HG03045 (cell line): Measurements from ENCODE around the gene OR2C3.
"Not testable (repeated sequence)": the region's sequence is repeated elsewhere in the genome, so short reads cannot be mapped to it uniquely, and the experiment has no call there.

Experiments
- ATAC-seq: cut with Tn5 transposase; IDR thresholded peaks from one replicate; pipeline ENCODE4 v1.9.1; 2021; ENCODE audit warnings: mild to moderate bottlenecking, moderate library complexity; ENCODE audit not compliant: unreplicated experiment

Gene OR2C3

GRCh38 chr1:247536340-247536739, at the start of gene OR2C3:
OR2C3 (minus strand) TSS chr1:247536440; CDS start chr1:247532511, 3,929 bp downstream.
- ATAC-seq: no peak

DNA sequence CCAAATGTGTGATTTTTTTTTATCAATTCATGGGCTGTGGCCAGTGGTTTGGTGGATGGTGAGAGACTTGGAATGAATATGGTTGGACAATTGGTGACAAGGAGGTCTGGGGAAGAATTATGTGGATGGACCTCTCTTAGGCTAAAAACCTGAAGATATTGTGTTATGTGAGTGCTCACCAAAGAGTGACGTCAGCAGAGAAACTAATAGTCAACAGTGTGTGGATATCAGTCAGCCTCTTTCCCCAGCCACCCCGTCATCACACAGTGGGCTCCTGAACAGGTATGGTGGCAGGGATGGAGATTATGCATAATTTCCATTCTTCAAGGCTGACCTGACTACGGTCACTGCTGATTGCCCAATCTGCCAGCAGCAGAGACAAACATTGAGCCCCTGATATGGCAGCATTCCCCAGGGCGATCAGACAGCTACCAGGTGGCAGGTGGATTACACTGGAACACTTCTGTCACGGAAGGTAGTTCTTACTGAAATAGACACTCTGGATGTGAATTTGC, 42.8 kb upstream of the OR2C3 start:
- no peak for ATAC-seq

- no peak for ATAC-seq
Measured at GRCh38 chr1:247576514-247576913, 40.3 kb upstream of the OR2C3 start.

- ATAC-seq: no peak
Measured at GRCh38 chr1:247574664-247575063, 38.4 kb upstream of the OR2C3 start.

DNA sequence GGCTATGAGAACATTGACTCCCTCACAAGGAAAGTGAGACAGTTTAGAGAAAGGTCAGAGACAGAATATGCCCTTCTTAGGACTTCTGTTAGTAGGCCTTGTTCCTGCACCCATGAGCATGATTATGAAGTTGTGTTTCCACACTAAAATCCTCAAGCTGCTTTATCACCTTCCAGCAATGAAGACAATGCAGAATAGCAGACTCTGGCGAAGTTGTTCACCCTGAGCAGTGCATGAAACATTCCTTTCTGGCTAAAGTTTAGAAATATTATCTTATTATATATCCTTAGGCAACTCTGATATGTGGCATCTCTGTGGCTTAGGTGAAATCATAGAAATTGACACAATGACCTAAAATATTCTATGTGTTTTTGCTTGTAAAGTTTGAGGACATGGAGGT, 38.0 kb upstream of the OR2C3 start:
- ATAC-seq: no peak

- ATAC-seq: no peak
Measured at GRCh38 chr1:247562198-247562597, 26.0 kb upstream of the OR2C3 start.

DNA sequence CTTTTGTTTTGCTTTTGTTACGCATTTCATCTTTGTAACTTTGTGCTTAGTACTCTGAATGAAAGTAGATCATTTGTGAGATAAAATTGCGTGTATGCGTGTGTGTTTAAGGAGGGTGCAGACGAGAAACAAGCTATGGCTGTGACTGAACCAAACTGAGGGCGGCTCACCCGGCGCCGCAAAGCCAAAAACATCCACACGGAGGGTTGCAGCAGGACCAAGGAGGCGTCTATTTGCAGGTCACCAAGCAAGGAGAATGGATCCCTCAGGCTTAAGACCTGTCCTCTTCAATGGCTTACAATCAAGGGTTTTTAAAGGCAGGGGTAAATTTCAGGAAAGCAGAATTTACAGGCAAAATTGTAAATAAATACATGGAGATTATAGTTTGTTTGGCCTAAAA, 25.5 kb upstream of the OR2C3 start:
- ATAC-seq: no peak

DNA sequence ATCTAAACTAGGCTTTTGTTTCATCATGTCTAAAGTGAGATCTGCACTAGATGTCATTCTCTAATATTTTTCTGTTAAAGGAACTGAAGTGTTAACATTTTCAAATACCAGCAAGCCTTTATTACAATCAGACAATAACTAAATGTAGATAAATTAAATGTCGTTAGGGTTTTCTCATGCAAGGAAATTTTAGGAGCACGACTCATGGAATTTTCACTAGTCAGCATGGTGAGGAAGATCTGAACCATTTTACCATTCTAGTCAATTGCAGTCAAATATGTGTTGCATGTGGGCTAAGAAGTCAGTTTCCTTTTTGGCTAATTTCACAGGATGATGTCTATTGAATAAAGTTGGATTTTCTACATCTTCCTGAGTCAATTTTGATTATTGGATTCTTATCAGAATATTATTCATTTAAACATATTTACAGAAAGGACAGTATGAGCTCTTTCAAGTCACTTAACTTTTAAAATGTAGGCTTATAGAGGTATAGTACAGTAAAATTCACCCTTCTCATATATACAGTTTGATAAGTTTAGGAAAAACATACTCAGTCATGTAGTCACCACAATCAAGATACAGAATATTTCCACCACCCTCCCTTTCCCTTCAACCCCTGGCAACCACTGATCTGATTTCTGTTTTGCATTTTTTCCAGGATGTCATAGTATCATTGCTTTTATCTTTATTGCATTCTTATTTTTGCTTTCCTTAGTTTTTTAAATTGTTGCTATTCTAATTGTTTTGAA, 21.9 kb upstream of the OR2C3 start:
- ATAC-seq: no peak

- no peak for ATAC-seq
Measured at GRCh38 chr1:247552231-247552630, 16.0 kb upstream of the OR2C3 start.

GRCh38 chr1:247551721-247552120, 15.5 kb upstream of the OR2C3 start:
- no peak for ATAC-seq

DNA sequence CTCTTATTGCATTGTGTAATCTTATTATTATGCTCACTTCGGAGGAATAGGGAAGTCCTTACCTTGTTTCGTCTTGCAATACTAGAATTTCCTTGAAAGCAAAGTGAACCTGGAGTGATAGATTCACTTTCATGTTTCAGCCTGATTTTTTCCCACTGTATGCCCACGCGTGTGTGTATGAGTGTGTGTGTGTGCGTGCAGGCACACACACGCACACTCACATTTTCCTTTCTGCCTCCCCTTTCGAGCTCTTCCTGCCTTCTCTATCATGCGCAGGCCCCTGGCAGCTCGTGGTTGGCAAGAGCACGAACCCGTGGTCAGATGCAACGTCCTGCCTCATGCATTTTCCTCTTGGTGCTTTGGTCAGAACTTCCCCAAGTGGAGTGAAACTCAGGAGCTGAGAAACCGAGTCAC, 12.5 kb upstream of the OR2C3 start, which contains the start of gene GCSAML:
Gene GCSAML, plus strand, starts transcription at position 366 of the 414 bp plus-strand sequence. CDS start 58 bp downstream, outside the sequence.
- no peak for ATAC-seq

DNA sequence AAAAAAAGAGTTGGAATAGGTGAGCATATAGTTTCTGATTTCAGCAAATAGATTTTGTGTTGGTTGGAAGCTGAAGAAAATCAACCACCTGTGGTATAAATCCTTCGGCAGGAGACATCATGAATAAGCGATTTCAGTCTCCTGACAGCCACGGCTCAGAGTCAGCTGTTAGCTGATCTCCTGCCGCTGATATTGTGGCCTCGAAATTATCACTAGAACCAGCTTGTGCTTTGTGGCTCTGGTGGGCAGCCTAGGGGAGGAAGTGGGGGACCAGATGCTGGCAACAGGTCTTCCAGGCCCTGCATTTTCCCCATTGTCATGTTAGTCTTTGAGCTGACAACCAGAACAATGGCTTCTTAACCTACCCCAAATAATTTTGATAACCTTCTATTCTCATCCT, 11.9 kb upstream of the OR2C3 start:
- ATAC-seq: no peak

DNA sequence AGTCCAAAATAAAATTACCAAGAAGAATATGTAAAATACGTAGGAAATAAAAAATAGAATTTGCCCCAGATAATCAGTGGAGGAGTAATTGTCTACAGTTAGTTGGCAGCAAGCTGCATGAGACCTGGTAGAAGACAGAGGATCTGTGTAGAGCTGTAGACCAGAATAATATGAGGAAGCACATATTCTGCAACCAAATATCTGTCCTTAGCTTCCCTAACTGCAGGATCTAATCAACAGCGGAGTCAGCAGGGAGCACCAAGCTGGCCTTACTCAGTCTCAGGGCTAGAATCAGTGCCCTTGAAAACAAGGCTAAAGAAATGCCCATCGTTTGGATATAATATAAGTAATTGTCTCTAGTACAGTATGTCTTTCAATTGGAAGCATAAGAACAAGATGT, 6.6 kb upstream of the OR2C3 start:
- no peak for ATAC-seq

GRCh38 chr1:247540581-247540980, 4.3 kb upstream of the OR2C3 start:
- ATAC-seq: no peak

DNA sequence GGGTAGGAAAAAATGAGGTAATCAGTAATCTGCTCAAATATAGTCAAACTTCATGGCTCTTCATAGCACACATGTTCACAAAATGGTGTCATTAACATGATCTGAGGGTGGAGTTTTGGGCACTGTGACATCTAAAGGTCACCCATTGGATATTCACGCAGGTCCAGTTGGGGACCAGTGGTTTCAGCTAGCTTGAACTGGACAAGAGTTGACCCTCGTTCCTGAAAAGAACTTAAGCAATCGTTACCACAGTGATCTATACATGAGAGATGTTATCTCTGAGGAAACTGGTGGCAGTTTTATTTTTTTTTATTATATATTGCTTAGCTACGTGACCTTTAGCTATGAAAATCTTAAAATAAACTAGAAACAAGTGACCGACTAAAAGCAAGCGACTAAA, 3.0 kb upstream of the OR2C3 start:
- no peak for ATAC-seq

- ATAC-seq: no peak
Measured at GRCh38 chr1:247538561-247538960, 2.3 kb upstream of the OR2C3 start.

DNA sequence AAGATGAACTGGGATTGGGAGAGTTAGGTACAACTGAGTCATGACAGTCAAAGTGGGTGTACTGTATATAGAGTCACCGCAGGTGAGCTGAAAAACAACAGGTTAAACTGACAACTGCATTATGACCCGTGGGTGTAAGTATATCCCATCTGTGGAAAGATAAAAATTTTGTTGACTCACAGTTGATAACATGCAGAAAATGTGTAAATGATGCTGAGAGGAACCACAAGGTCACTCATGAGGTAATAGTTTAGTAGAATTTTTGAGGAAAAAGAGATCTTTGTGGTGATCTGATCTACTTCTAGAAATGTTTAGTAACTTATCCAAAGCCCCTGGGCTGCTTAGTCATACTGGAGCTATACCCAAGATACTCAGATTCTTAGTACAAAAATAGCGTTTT, 838 bp downstream of the OR2C3 start:
- ATAC-seq: no peak

- no peak for ATAC-seq
Measured at GRCh38 chr1:247531937-247532336, 4.3 kb downstream of the OR2C3 start.

DNA sequence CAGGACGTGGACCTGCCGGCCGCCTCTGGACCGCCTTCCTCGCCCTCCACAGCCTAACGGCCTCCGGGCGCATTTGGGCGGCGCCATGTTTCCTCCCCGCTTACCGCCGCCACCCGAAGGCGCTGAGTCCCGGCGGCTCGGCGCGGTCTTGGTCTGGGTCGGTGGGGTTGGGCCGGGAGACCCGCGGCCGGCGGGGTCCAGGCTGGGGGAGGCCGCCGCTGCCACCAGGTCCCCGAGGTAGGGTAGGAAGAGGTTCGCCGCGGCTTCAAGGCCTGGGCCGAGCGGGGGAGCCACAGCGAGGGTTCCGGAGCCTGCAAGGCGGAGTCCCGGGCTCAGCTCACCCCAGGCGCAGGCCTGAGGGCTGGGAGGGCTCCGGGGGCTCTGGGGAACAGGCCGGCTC, 5.5 kb downstream of the OR2C3 start:
- no peak for ATAC-seq

- ATAC-seq: no peak
Measured at GRCh38 chr1:247529771-247530355, 6.4 kb downstream of the OR2C3 start.

DNA sequence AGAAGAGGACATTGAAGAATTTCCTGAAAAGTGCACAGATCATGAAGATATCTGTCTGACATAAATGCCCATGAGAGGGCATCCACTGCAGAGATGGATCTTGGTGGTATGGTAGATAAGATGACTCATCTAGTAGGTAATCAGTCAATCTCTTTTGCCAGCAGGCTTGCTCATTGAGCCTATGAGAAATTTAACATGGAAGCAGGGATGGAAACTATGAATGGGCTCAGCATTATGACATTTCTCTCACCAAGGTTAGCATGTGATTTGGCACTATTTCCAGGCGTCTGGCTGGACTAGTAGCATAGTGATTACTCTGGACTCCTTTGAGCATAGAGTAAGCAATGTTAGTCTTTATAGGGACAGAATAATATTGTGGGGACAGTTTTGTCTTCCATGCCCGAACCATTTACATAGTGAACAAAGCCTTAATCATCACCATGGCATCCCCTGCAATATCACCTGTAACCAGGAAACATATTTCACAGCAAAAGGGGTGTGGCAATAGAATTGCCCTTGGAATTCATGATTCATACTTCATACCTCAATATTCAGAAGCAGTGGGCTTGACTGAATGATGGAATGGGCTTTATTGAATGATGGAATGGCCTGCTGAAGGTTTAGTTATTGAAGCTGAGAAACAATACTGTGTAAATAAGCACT, 7.3 kb downstream of the OR2C3 start:
- ATAC-seq: no peak

DNA sequence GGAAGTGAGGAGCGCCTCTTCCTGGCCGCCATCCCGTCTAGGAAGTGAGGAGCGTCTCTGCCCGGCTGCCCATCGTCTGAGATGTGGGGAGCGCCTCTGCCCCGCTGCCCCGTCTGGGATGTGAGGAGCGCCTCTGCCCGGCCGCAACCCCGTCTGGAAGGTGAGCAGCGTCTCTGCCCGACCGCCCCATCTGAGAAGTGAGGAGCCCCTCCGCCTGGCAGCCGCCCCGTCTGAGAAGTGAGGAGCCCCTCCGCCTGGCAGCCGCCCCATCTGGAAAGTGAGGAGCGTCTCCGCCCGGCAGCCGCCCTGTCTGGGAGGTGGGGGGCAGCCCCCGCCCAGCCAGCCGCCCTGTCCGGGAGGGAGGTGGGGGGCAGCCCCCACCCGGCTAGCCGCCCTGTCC, 14.4 kb downstream of the OR2C3 start:
- not testable (repeated sequence) for ATAC-seq
